ENCODE measurements around the gene ENDOV. TPM values are rescaled to one million over a fixed set of nuclear protein-coding genes. Genes with fewer than 3 reads are reported as not detected.

The ENDOV gene
- total RNA-seq, 1 donor from 2014 or later = 40.7 TPM

- DNase-seq (ENCODE audit: low spot score) = no peak
- peaks cover 24% of the 10 kb centered on the region for H3K27me3 Mint-ChIP-seq (ENCODE audit: unreplicated experiment)
- H3K9me3 Mint-ChIP-seq (ENCODE audit: unreplicated experiment) = no peaks in the 10 kb centered on the region
- H3K27ac Mint-ChIP-seq (ENCODE audit: unreplicated experiment) = no peak overlapping the region
- no peak overlapping the region for H3K4me3 Mint-ChIP-seq (ENCODE audit: unreplicated experiment)
- no peaks in the 10 kb centered on the region for H3K36me3 Mint-ChIP-seq (ENCODE audit: low read depth, unreplicated experiment)
- no peak for TF ChIP-seq CTCF (IDR thresholded peaks at IDR 0.05; ENCODE audit: unreplicated experiment)
- peaks cover 2% of the 10 kb centered on the region for H3K4me1 Mint-ChIP-seq (ENCODE audit: unreplicated experiment)
Measured at GRCh38 chr17:80473701-80474100, 58.7 kb downstream of the ENDOV start.

GRCh38 chr17:80474231-80474960 lies 59.4 kb downstream of the ENDOV start:
- no peak for DNase-seq (ENCODE audit: low spot score)
- no peaks in the 10 kb centered on the region for H3K9me3 Mint-ChIP-seq (ENCODE audit: unreplicated experiment)
- peaks cover 3% of the 10 kb centered on the region for H3K36me3 Mint-ChIP-seq (ENCODE audit: low read depth, unreplicated experiment)
- H3K4me1 Mint-ChIP-seq (ENCODE audit: unreplicated experiment) = peaks cover 4% of the 10 kb centered on the region
- peaks cover 30% of the 10 kb centered on the region for H3K27me3 Mint-ChIP-seq (ENCODE audit: unreplicated experiment)
- no peak overlapping the region for H3K27ac Mint-ChIP-seq (ENCODE audit: unreplicated experiment)
- TF ChIP-seq CTCF (IDR thresholded peaks at IDR 0.05; ENCODE audit: unreplicated experiment) = no peak
- no peak overlapping the region for H3K4me3 Mint-ChIP-seq (ENCODE audit: unreplicated experiment)

GRCh38 chr17:80474961-80475909 lies 60.3 kb downstream of the ENDOV start:
- Mint-ChIP-seq H3K9me3 (ENCODE audit: unreplicated experiment) (no peaks in the 10 kb centered on the region), H3K27me3 (ENCODE audit: unreplicated experiment) (peaks cover 35% of the 10 kb centered on the region), H3K27ac (ENCODE audit: unreplicated experiment) (no peak overlapping the region), H3K36me3 (ENCODE audit: low read depth, unreplicated experiment) (peaks cover 4% of the 10 kb centered on the region), H3K4me1 (ENCODE audit: unreplicated experiment) (peaks cover 4% of the 10 kb centered on the region), H3K4me3 (ENCODE audit: unreplicated experiment) (no peak overlapping the region)
- no peak for TF ChIP-seq CTCF (IDR thresholded peaks at IDR 0.05; ENCODE audit: unreplicated experiment)
- DNase-seq (ENCODE audit: low spot score) = no peak

DNA sequence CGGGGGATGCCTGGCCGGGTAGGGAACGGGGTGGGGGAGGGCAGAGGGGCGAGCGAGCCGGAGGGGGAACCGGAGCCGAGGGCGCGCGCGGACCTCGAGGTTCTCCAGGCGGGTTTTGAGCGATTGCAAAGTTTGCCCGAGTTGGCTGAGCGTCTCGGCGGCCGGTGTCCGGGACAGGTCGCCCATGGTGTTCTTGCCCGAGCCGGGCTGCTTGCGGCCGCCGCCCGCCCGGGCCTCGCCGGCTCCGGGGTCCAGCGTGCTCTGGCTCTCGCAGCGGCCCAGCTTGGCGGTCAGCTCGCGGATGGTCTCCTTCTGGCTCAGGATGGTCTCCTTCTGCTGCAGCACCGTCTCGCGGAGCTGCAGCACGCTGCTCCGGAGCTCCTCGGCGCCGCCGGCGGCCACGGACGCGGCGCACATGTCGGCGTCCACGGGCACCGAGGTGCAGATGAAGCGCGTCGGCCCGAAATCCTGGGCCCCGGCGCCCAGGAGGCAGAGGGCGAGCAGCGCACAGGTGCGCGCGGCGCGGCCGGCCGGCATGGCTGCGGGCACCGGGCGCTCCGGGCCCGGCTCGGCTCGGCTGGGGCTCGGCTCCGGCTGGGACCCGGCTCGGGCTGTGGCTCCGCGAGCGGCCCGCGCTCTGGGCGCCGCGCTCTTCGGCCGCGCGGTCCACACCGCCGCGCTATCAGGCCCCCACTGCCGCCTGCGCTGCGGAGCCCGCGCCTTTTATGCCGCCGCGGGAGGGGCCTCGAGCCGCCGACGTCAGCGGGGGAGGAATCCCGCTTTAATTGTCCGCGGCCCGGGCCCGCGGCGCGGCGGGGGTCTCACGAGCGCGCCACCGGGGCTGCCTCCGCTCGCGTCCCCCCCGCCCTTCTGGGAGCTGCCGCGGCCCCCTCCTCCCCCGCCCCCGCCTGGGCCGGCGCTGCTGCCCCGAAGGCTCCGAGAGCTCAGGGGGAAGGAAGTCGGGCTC lies 61.2 kb downstream of the ENDOV start, which contains the start of gene NPTX1:
Gene NPTX1 (minus strand): TSS at position 698 of the 967 bp plus-strand sequence. CDS start 161 bp downstream, at position 537.
- no peak within 1 kb of the TSS for H3K4me3 Mint-ChIP-seq (ENCODE audit: unreplicated experiment)

More for the DNA sequence above, 61.2 kb downstream of the ENDOV start, which contains the start of gene NPTX1:
- no peaks in the 10 kb centered on the region for H3K9me3 Mint-ChIP-seq (ENCODE audit: unreplicated experiment)
- no peak for DNase-seq (ENCODE audit: low spot score)
- peaks cover 4% of the 10 kb centered on the region for H3K4me1 Mint-ChIP-seq (ENCODE audit: unreplicated experiment)
- no peak for TF ChIP-seq CTCF (IDR thresholded peaks at IDR 0.05; ENCODE audit: unreplicated experiment)
- H3K36me3 Mint-ChIP-seq (ENCODE audit: low read depth, unreplicated experiment) = peaks cover 4% of the 10 kb centered on the region
- H3K27me3 Mint-ChIP-seq (ENCODE audit: unreplicated experiment) = peaks cover 32% of the 10 kb centered on the region
- no peak within 1 kb of the TSS for H3K27ac Mint-ChIP-seq (ENCODE audit: unreplicated experiment)

Data from endothelial cell (in vitro differentiated cells).